HG03575 (cell line): ENCODE measurements around the gene GLI2.

Experiments
- ATAC-seq: cut with Tn5 transposase; IDR thresholded peaks from one replicate; pipeline ENCODE4 v1.9.1; 2021; ENCODE audit not compliant: unreplicated experiment, insufficient number of reproducible peaks, low FRiP score; ENCODE audit errors: extremely low read depth

Gene GLI2

DNA sequence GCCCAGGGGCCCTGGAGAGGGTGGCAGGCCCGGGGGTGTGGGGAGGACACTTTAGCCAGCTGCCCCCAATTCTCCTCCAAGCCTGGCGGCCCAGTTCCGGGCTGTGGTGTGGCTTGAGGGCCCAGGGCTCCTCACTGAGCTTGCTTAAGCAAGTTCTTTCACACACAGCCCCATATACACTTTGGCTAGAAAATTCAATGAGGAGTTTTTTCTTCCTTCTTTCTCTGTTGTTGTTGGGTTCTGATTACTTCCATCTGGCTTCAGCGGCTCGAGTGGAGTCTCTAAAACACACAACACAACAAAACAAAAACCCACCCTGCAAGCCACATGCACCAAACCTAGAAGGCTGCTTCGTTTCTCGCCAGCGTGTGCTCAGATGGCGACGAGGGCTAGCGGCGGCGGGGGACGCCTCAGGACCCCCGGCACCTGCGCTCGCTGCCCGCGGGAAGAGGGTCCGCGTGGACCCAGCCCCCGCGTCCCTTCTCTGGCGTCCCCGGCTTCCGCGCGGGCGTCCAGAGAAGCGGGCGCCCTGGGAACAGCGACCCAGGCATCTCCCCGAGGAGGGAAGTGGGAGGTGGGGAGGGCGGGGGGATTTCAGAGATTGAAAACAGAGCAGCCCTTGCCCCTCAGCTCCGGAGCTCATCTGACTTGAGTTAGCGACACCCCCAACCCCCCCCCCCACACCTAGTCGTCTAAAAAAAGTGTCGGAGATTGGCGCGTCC is 577 bp upstream of the GLI2 start:
- ATAC-seq: no peak

DNA sequence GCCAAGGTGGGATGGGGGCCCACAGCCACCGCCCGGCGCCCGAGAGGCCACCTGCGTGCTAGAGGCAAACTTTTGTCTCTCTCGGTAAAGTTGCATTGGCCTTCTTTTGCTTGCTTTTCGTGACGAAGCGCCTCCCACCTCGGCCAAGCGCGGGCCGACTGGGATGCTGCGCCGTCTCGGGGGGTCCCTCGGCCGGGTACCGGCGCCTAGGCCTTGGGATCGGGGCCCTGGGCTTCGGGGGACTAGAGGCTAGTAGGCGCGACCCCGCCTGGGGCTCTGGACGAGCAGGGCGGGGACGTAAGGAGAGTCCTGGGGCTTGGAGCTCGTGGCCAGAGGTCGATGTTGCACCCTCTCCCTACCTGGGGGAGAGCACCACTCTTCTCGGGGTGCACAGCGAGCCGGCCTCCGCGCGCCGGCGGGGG is 545 bp downstream of the GLI2 start:
- ATAC-seq: no peak

DNA sequence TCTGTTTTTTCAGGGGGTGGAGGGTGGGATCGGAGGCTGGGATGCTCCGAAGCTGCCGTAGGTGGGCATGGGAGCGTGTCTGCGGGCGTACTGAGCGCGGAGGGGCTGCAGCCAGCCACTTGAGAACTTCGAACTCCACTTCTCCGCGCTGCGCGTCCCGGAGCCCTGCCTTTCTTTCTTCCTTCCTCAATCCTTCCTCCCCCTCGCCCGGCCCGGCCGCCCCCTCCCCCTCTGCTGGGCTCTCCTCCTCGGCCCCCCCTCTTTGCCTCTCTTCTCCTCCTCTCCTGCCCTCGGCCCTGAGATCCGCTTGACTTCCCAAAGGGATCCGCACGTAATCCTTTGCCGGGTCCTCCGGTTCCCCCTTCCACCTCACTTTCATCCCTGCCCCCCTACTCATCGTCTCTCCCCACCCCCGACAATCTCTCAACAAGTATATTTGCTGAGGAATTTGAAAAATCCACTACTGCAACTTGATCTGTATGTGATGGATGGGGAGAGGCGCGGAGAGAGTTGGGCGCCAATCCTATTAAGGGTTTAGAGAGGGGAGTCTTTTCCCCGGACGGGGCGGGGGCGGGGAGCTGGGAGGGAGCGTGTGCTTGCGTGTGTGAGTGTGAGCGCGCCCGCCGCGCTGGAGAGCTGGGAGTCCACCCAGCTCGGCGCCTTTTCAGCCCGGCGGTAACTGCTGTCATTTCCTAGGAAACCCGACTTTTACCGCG is 1.1 kb downstream of the GLI2 start:
- no peak for ATAC-seq

DNA sequence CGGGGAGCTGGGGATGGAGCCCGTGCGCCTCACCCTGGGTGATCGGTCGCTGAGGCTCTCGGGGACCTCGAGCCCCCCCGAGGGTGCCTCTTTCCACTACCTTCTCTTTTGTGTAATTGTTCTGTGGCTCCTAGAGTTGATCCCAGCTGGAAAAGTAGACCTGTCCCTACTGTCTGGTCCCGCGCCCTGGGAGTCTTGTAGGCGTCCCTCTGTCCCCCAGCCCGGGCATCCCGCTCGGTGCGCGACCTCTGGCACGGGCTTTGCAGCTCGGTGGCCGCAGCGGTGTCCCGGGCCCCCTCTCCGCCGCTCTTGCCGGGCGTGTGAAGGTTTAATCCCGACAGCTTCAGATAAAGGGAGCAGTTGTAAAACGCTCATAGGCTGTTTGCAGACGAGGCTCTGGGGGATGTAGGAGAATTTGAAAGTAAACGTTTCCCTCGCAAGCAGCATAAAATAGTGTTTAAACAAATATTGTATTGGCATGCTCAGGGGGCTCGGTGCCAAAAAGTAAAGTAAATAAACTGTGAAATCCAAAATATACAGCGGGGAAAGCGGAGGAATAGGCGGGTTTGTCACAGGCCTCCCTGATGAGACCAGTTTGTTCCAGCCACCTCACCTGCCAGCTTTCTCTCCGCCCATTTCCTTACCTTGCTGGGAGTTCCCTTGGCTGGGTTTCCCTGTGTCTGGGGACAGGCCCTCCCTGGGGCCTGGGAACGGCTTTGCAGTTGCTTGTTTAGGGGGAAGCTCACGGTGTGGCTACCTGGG is 1.9 kb downstream of the GLI2 start:
- ATAC-seq: no peak

DNA sequence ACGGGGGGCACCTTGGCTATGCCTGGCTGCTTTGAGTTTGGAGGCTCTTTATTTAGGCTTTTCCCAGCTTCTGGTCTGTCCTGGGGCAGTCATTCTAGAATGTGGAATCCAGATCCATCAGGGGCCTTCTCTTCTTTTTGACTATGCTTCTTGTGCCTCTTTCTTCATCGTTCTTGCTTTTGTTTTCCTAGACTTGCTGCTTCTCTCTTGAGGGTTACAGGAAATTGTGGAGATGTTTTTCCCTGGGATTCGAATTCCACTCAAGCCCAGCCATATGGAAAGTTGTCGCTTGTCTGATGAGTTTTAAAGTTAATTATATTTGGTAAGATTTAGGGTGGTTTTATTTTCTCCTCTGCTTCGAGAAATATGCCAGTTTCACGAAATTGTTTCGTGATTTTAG is 2.4 kb downstream of the GLI2 start:
- ATAC-seq: no peak

DNA sequence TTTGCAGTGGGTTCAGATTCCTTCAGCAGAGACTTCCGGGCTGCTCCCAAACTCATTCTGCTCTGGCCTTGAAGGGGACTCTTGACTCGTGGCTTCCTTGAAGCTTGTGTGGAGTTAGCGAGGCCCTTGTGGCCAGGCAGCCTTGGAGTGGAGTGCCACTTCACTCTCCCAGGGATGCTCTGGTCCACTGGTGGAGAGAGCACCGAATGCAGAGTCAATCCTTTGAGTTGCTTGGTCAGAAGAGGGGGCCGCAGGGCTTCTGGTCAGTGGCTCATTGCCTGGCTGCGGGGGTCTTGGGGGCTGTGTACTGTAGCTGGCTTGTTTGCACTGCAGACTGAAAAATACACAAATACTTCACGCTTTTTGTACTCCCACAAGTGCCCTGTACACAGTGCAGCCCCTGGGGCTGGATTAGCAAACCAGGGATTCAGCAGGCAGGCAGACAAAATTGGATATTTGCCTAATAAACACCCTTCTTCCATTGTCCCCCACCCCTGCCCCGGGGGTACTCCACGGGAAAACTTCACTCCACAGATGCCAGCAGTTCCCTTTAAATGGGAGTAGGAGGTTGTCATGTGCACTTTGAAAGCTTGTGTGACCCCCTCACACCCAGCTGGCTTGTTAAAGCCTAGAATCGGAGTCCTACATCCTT is 3.2 kb downstream of the GLI2 start:
- ATAC-seq: no peak

DNA sequence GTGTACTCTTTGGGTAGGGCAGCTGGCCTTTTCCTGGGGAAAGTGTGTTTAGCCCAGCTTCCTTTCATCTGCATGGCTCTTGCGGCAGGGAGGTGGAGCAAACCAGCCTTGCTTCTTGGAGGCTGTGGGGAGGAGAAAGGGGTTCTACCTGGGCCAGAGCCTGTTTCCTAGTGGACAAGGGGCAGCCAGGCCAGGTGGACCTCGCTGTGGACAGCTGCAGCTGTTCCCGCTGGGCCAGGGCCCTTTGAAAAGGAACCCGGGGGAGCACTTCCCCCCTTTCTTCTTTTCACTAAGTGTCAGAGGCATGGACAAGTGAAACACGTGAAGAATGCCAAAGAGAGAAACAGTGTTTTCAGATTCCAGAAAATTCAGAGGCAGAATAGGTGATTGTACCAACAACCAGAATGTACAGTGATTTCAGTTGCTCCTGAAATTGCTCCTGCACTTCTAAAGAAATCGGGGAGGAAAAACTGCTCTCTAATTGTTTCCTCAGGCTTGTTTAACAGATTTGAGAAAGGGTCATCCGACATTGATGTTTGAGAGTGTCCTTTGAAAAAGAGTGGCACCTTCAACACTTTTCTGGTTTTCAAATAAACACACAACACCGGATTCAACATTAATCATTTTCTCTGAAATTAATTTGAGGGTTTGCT is 3.9 kb downstream of the GLI2 start:
- ATAC-seq: no peak

DNA sequence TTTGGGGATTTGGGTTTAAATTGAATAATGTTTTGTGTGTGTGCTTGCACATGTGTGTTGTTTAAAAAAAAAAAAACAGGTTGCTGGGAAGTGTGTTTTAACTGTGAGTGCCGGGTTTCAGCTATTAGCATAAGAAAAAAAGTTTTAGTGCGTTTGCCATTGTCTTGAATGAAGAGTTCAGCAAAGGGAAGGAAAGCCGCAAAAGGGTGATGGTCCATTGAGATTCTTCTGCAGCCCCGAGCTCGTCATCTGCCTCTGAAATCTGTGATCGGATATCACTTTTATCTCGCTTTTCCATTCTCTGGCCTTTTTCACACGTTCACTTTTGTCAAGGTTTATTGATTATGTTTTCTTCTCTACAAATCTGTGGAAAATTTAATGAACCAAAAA is 4.7 kb downstream of the GLI2 start:
- no peak for ATAC-seq

DNA sequence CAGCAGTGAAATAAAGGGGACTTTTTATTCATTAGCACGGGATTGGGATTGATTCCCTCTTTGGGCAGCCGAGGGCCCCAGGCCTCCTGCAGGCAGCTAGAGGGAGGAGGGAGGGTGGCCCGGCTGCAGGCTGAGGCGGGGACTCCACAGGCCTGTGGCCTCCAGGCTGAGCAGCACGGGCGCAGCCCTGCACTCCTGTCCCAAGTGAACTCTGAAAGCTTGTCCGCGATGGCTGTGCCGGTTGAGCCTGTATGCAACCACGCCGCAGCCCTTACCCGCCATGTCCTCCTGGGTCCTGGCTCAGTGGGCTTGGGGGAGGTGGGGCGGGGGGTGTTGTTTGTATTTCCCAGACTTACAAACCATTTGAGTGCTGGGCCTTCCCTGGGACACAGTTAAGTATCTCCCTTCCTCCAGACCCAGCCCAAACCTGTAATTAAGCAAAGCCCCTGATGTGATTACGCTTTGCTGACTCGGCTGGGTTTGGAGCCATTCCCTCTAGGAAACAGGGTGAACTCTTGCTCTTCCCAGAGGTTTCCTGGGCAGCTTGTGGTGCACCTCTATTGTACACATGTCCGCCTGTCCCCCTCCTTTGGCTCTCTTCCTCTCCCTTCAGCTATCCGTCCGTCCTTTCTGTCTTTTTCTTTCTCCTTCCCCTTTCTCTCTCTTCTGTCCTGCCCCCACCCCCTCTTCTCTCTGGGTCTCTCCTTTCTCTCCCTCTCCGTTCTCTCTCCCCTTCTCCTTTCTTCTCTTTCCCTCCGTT is 5.3 kb downstream of the GLI2 start:
- ATAC-seq: no peak

DNA sequence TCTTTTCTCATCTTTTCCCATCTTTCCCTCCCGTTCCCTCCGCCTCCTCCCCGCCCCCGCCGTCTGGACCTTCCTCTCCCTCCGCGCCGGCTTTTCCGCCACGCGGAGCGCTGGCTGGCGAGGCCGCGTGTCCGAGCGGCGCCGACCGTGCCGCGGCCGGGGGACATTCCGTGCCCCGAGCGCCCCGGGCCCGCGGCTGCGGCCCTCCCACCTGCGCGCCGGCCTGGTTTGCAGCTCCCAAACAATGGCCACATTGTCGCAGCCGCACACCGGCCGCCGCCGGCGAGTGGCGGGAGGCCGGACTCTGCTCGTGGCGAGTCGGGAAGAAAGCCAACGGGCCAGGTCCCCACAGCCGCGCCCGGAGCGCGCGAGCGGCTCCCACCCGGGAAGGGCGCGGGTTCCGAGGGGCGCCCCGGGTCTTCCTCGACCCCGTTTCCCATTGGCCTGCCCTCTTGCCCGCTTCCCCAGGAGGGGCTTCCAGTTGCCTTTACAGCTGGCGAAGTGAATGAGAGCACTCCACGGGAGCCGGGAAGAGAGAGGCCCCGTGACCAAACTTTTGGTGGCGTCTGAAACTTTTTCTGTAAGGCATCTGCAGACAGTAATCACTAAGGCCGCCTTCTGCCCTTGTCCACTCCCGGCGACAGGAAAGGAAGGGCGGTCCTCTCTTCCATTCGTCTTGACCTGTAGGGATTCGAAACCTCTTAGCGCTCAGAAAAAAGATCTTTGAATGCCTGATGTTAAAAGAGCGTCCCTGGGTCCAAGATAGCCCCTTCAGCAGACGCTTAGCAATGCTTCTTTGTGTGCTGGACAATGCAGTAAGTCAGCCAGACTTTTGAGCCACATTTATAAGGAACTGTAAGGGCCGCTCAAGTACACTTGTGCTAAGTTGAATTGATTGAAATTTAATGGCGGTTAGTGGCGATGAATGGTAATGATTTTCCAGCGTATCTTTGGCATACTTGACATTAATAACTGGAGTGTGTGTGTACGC is 6.2 kb downstream of the GLI2 start:
- ATAC-seq: no peak

DNA sequence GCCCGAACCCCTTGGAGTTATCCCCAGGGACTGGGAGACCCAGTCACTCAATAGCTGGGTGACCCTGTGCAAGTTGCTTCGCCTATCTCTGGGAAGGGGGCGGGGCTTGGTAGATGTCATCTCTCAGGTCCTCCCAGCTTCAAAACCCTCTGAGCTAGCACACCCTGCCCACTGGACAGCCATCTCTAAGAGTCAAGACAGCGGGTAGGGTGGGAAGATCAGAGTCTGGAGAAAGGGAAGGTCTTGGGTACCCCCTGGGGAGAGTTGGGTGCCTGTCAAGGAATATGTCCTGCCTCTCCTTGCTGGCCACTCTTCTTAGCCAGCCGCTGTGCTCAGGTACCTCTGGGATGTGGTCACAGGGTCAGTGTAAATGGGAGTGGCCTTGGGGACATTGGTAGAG is 8.0 kb downstream of the GLI2 start:
- ATAC-seq: no peak

DNA sequence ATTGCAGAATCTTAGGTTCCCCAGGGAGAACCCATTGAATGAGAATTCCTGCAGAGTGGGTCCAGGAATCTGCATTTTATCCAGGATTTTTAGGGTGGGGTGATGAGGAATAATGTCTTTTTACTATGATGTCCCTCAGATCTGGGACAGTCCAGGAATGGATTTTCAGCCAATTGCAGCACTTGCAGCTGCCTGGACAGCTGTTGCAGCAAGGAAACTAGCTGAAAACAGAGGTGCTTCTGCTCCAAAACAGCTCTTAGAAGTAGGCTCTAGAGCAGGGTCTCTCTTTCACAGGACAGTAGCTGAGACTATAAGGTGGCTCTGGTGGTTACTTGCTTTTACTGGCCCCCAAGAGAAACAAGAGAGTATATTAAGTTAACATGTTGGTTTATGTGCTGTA is 9.1 kb downstream of the GLI2 start:
- ATAC-seq: no peak

DNA sequence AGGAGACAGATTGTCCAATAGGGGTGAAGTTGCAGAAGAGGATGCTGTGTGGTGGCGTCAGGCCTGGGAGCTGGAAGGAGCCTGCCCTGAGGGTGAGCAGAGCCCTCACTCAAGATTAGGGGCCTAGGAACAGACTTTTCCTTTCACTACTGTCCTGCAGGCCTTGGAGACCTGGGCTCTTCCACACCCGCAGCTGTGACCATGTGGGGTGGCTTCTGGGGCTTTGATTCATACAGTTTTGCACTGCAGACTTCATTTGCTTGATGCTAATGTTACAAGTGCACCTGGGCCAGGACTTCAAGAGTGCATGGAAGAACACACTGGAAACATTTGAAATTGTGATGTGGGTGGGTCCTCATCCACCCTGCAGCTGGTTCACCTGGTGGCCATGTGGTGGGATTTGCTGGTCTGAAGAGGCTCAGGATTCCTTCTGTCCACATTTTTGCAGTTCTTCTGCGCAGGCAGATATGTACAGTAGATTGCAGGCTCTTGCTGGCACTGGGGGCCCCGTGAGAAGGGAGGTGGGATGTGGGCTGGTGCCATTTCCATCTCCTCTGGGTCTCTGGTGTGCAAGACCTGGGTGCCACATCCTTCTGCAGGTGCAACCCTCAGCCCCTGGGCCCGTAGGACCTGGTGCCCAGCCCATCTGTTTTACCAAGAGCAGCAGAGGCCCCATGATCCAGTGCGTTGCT is 9.9 kb downstream of the GLI2 start:
- ATAC-seq: no peak

DNA sequence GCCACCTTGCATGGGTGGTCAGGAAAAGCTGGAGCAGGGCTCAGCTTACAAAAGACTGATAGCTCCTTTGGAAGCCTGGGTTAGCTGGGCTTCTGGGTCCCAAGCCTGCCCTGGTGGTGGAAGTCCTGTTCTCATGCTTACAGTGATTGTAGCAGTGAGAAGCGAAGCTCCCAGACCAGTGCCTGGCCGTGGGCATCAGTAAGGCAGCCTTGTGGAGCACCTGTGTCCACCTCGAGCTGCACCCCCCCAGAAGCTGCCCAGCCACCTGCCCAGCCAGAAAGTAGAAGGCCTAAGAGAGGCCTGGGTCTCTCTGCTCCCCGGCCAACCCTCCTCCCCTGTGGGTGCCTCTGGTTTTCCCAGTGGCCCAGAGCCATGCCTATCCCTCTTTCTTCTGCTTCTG is 10.5 kb downstream of the GLI2 start:
- ATAC-seq: no peak

DNA sequence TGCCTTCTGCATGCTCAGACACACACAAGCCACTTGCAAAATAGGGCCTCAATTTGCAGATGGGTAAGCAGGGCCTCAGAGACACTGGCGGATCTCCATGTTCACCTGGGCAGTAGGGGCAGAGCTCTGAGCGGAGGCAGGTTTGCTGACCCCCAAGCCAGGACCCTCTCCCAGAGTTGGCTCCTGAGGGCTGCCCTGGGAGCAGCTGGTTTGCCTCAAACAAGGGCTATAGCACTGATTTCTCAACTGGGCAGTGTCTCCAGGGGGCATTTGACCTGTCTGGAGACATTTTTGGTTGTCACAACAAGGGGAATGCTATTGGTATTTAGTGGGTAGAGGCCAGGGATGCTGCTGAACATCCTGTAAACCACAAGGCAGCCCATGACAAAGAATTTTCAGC is 11.6 kb downstream of the GLI2 start:
- ATAC-seq: no peak

DNA sequence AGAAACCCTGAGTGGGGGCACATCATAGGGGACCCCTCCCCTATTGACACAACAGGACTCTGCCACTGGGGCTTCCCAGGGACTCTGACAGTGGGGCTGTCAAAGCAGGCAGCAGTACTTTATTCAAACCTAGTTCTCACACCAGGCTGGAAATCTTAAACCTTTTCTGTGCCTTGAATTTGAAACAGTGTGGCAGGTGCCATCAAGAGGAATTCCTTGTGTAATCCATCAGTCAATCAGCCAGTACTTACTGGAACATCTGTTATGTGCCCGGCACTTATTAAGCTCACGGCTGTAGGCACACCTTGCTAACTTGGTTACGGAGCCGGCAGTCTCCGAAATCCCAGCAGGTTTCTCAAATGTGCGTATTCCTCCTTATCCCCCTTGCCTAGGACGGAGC is 12.0 kb downstream of the GLI2 start:
- no peak for ATAC-seq

DNA sequence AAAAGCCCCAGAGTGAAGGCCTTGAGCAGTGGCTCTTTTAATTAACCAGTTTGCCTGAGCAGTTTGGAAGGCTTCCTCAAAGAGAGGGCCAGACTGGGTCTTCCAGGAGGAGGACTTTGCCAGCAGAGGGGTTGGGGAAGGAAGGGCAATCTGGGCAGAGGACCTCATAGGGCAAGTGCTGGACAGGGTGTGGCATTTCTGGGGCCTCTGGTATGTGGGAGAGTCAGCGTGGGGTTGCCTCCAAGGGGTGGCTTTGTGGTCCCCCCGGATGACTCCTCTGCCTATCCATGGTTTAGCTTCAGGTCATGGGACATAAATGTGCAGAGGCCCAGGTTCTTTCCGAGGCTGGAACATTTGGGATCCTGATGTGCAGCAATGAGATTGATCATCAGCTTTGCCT is 12.6 kb downstream of the GLI2 start:
- ATAC-seq: no peak
